Measurements from ENCODE around the gene RASEF. TPM values are rescaled to one million over a fixed set of nuclear protein-coding genes. Genes with fewer than 3 reads are reported as not detected.

RASEF gene
- total and polyA plus RNA-seq, 2 donors (not counting 3 experiments of a cell fraction or from before 2014, with no cell fraction given) = 0.11 TPM; not detected in 1

DNA sequence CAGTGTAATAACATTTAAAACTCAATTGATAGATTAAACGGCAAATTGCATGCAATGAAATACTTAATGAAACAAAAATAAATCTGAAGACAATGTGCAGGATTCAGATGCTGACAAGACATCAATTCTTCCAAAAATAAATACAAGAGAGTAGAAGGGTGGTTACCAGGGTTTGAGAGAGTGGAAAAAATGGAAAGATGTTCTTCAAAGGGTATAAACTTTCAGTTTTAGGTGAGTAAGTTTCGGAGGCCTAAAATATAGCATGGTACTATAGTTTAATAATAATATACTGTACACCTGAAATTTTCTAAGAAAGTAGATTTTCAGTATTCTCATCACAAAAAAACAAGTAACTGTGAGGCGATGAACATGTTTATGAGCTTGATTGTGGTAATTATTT is 48.2 kb upstream of the RASEF start:
- dilution Hi-C loops (cut with MboI; ENCODE audit: extremely low pct_ligation_motif_present, low sequenced_read_pairs) (no loop called here), intact Hi-C loops (cut with micrococcal nuclease) (no loop called here)
- H4K20me1 ChIP-seq (replicated peaks; ENCODE audit: control insufficient read depth, extremely low read depth, insufficient read depth, low read length) = no peaks in the 10 kb centered on the region
- BruUV-seq (replicated peaks) = no TSS peak
- no peak overlapping the region for H2AFZ ChIP-seq (ENCODE audit: low read depth, low read length)
- H3K4me2 ChIP-seq (ENCODE audit: insufficient read depth, low read length) = no peak overlapping the region
- POLR2A ChIA-PET = no interaction called here
- H3K4me3 ChIP-seq (replicated peaks in 1 of 3; ENCODE audit: insufficient read depth in 1 of 3, low read depth in 1 of 3, low read length in 3 of 3) = no peak overlapping the region
- H3K9ac ChIP-seq (replicated peaks; ENCODE audit: extremely low read depth, insufficient read depth, low read length) = no peak overlapping the region
- H3K36me3 ChIP-seq (ENCODE audit: control insufficient read depth in 2 of 2, extremely low read depth in 1 of 2, insufficient read depth in 2 of 2, low read length in 2 of 2) = no peaks in the 10 kb centered on the region
- no peak overlapping the region for H3K27ac ChIP-seq (ENCODE audit: insufficient read depth, low read depth, low read length)
- TF ChIP-seq, protein P1, sequence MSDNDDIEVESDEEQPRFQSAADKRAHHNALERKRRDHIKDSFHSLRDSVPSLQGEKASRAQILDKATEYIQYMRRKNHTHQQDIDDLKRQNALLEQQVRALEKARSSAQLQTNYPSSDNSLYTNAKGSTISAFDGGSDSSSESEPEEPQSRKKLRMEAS (IDR thresholded peaks at IDR 0.05; ENCODE audit: insufficient read depth, insufficient read length) = no peak
- TF ChIP-seq GATA2 (IDR thresholded peaks at IDR 0.05; ENCODE audit: insufficient read depth, insufficient read length, low read depth, low read length) = no peak
- TF ChIP-seq POLR2A (IDR thresholded peaks at IDR 0.05; ENCODE audit: low read depth, low read length) = no peak
- TF ChIP-seq EZH2 (IDR thresholded peaks at IDR 0.05; ENCODE audit: borderline replicate concordance, low read depth, low read length, severe bottlenecking) = no peak
- TF ChIP-seq JUN (IDR thresholded peaks at IDR 0.05; ENCODE audit: borderline replicate concordance, insufficient read depth, insufficient read length, low read depth) = no peak
- no peak for TF ChIP-seq POLR2AphosphoS5 (IDR thresholded peaks at IDR 0.05; ENCODE audit: insufficient read depth, low read depth, low read length)
- no peak for TF ChIP-seq FOS (IDR thresholded peaks at IDR 0.05; ENCODE audit: borderline replicate concordance, insufficient read depth, low read length)
- no peak for TF ChIP-seq CTCF (IDR thresholded peaks at IDR 0.05; ENCODE audit: extremely low read depth in 1 of 2, insufficient read depth in 1 of 2, low read depth in 1 of 2, low read length in 2 of 2)
- no peak for TF ChIP-seq MYC (IDR thresholded peaks at IDR 0.05; ENCODE audit: low read depth, low read length)
- H3K27me3 ChIP-seq (ENCODE audit: control insufficient read depth in 2 of 2, insufficient read depth in 2 of 2, low read length in 2 of 2) = no peaks in the 10 kb centered on the region
- DNase-seq (ENCODE audit: low read depth, low spot score) (no peak), FAIRE-seq (no peak)
- no peaks in the 10 kb centered on the region for H3K79me2 ChIP-seq (ENCODE audit: control insufficient read depth, insufficient read depth, low read length)
- CTCF ChIA-PET = no interaction called here
- H3K9me1 ChIP-seq (replicated peaks; ENCODE audit: control insufficient read depth, extremely low read depth, insufficient read depth, low read length) = no peaks in the 10 kb centered on the region
- H3K4me1 ChIP-seq (ENCODE audit: control insufficient read depth, extremely low read depth, insufficient read depth, low read length) = no peaks in the 10 kb centered on the region
- H3K9me3 ChIP-seq (replicated peaks; ENCODE audit: control insufficient read depth, insufficient read depth, low read length) = no peaks in the 10 kb centered on the region
